ENCODE measurements around the gene ANXA11. TPM values are rescaled to one million over a fixed set of nuclear protein-coding genes. Genes with fewer than 3 reads are reported as not detected.

The ANXA11 gene
- total and polyA plus RNA-seq, 8 donors: 90.9 to 298 (median 103) TPM

GRCh38 chr10:80163741-80164341 is 41.5 kb downstream of the ANXA11 start:
- H3K36me3 ChIP-seq: peaks cover 5 to 100% of the 10 kb centered on the region in 2 donors
- peaks cover 7 to 62% of the 10 kb centered on the region in 2 donors for H3K4me1 ChIP-seq
- no peaks in the 10 kb centered on the region for H3K9me3 ChIP-seq
- no peaks in the 10 kb centered on the region for H3K27me3 ChIP-seq
- peak; percentile 4 for ATAC-seq
- TF ChIP-seq CTCF (IDR thresholded peaks at IDR 0.05): no peak
- peak overlapping the region in 1 of 2 donors; percentile 14 for H3K27ac ChIP-seq
- H3K4me3 ChIP-seq: no peak overlapping the region
- intact Hi-C loops (cut with DNase I): no loop called here
- no peak for DNase-seq

- no peaks in the 10 kb centered on the region for H3K27me3 ChIP-seq
- H3K27ac ChIP-seq: no peak overlapping the region
- peaks cover 9 to 61% of the 10 kb centered on the region in 2 donors for H3K4me1 ChIP-seq
- intact Hi-C loops (cut with DNase I): no loop called here
- DNase-seq (peak in 1 of 4 donors; percentile 37), ATAC-seq (no peak)
- H3K4me3 ChIP-seq: no peak overlapping the region
- H3K9me3 ChIP-seq: no peaks in the 10 kb centered on the region
- H3K36me3 ChIP-seq: peaks cover 5 to 100% of the 10 kb centered on the region in 2 donors
- TF ChIP-seq CTCF (IDR thresholded peaks at IDR 0.05): no peak
Observed at GRCh38 chr10:80161321-80162083, 43.8 kb downstream of the ANXA11 start.

- peak overlapping the region in 1 of 2 donors; percentile 13 for H3K27ac ChIP-seq
- no peak for DNase-seq
- intact Hi-C loops (cut with DNase I): no loop called here
- TF ChIP-seq CTCF (IDR thresholded peaks at IDR 0.05): no peak
- H3K4me1 ChIP-seq: peaks cover 13 to 55% of the 10 kb centered on the region in 2 donors
- H3K36me3 ChIP-seq: peaks cover 5 to 100% of the 10 kb centered on the region in 2 donors
- no peak overlapping the region for H3K4me3 ChIP-seq
- H3K9me3 ChIP-seq: no peaks in the 10 kb centered on the region
- no peak for ATAC-seq
- H3K27me3 ChIP-seq: no peaks in the 10 kb centered on the region
Observed at GRCh38 chr10:80160361-80161320, 44.7 kb downstream of the ANXA11 start.

GRCh38 chr10:80159166-80159873 is 46.0 kb downstream of the ANXA11 start:
- H3K4me1 ChIP-seq: peaks cover 16 to 42% of the 10 kb centered on the region in 2 donors
- TF ChIP-seq CTCF (IDR thresholded peaks at IDR 0.05): no peak
- intact Hi-C loops (cut with DNase I): no loop called here
- peak overlapping the region; percentile 24 to 85 for H3K27ac ChIP-seq
- H3K9me3 ChIP-seq: no peaks in the 10 kb centered on the region
- no peaks in the 10 kb centered on the region for H3K27me3 ChIP-seq
- ATAC-seq (no peak), DNase-seq (no peak)
- H3K36me3 ChIP-seq: peaks cover 5 to 100% of the 10 kb centered on the region in 2 donors
- no peak overlapping the region for H3K4me3 ChIP-seq

All from left lung (tissue), 10 donors.